GM12878 (cell line): ENCODE results near the gene CARHSP1.

Experiments
- CTCF ChIP-seq, 3 experiments: IDR thresholded peaks in 2 of 3; conservative IDR thresholded peaks in 1 of 3; 2 replicates each; pipeline ENCODE4 v1.5.1; 2011; ENCODE audit warnings: low read depth in 3 of 3, low read length in 3 of 3, mild to moderate bottlenecking in 3 of 3, control low read depth in 2 of 3, moderate library complexity in 2 of 3, inconsistent platforms in 1 of 3, mixed read lengths in 1 of 3; ENCODE audit not compliant: control insufficient read depth in 2 of 3, insufficient read depth in 1 of 3; ENCODE audit errors: extremely low read depth in 1 of 3
- KAT2A ChIP-seq: conservative IDR thresholded peaks from 2 replicates; pipeline ENCODE4 v1.6.1; 2011; ENCODE audit warnings: low read depth, low read length; ENCODE audit not compliant: control insufficient read depth
- POLR2A ChIP-seq: IDR thresholded peaks from 2 replicates; pipeline ENCODE4 v1.6.1; 2011; ENCODE audit warnings: low read depth, mild to moderate bottlenecking, low read length
- RFX5 ChIP-seq: IDR thresholded peaks from 2 replicates; pipeline ENCODE4 v1.6.1; 2011; ENCODE audit warnings: low read depth, low read length, improper control_type of control experiment

GRCh38 chr16:8831450-8831849 is 37.4 kb downstream of the CARHSP1 start:
- no peak for TF ChIP-seq CTCF (IDR thresholded peaks at IDR 0.05 in 2 of 3, conservative IDR thresholded peaks at IDR 0.05 in 1 of 3; ENCODE audit: control insufficient read depth in 2 of 3, extremely low read depth in 1 of 3, insufficient read depth in 1 of 3, low read depth in 3 of 3, low read length in 3 of 3)
- TF ChIP-seq KAT2A = no peak
- no peak for TF ChIP-seq RFX5
- peak; percentile 42; the same call in 1 of the 2 replicates for TF ChIP-seq POLR2A
